ENCODE measurements around the gene EPAS1. TPM values are rescaled to one million over a fixed set of nuclear protein-coding genes. Genes with fewer than 3 reads are reported as not detected.
A peak's percentile ranks its signal among the peaks of the same experiment; 100 is the strongest.

Gene EPAS1
- total RNA-seq, 1 experiment from 2014 or later: 127 TPM

GRCh38 chr2:46328829-46329228 lies 31.6 kb downstream of the EPAS1 start:
- Histone ChIP-seq H3K4me1 (replicated peaks; ENCODE audit: insufficient read depth) (peaks cover 64% of the 10 kb centered on the region), H3K4me2 (no peak overlapping the region; the same call in 1 of the 2 replicates), H4K20me1 (ENCODE audit: insufficient read depth) (peaks cover 21% of the 10 kb centered on the region), H3K79me2 (ENCODE audit: low read depth) (peaks cover 95% of the 10 kb centered on the region), H3K27me3 (ENCODE audit: insufficient read depth, low read depth) (no peaks in the 10 kb centered on the region), H3K9me2 (ENCODE audit: insufficient read depth) (no peaks in the 10 kb centered on the region), H3K9me3 (ENCODE audit: insufficient read depth, low read depth) (no peaks in the 10 kb centered on the region), H3F3A (ENCODE audit: insufficient read depth, low read depth) (peaks cover 55% of the 10 kb centered on the region), H2AFZ (no peak overlapping the region), H3K4me3 (no peak overlapping the region), H3K36me3 (ENCODE audit: low read depth) (peaks cover 8% of the 10 kb centered on the region; the same call in 1 of the 2 replicates), H3K27ac (peak overlapping the region; percentile 36)
- no peak for DNase-seq
- CTCF ChIA-PET: no interaction called here
- POLR2A ChIA-PET (ENCODE audit: unreplicated experiment): no interaction called here
- intact Hi-C loops (cut with micrococcal nuclease; ENCODE audit: unreplicated experiment): no loop called here
- TF ChIP-seq, protein P1, sequence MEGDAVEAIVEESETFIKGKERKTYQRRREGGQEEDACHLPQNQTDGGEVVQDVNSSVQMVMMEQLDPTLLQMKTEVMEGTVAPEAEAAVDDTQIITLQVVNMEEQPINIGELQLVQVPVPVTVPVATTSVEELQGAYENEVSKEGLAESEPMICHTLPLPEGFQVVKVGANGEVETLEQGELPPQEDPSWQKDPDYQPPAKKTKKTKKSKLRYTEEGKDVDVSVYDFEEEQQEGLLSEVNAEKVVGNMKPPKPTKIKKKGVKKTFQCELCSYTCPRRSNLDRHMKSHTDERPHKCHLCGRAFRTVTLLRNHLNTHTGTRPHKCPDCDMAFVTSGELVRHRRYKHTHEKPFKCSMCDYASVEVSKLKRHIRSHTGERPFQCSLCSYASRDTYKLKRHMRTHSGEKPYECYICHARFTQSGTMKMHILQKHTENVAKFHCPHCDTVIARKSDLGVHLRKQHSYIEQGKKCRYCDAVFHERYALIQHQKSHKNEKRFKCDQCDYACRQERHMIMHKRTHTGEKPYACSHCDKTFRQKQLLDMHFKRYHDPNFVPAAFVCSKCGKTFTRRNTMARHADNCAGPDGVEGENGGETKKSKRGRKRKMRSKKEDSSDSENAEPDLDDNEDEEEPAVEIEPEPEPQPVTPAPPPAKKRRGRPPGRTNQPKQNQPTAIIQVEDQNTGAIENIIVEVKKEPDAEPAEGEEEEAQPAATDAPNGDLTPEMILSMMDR (conservative IDR thresholded peaks at IDR 0.05): no peak
- no peak for TF ChIP-seq EZH2 (IDR thresholded peaks at IDR 0.05; ENCODE audit: low read depth)
- BruUV-seq (replicated peaks): no TSS peak

DNA sequence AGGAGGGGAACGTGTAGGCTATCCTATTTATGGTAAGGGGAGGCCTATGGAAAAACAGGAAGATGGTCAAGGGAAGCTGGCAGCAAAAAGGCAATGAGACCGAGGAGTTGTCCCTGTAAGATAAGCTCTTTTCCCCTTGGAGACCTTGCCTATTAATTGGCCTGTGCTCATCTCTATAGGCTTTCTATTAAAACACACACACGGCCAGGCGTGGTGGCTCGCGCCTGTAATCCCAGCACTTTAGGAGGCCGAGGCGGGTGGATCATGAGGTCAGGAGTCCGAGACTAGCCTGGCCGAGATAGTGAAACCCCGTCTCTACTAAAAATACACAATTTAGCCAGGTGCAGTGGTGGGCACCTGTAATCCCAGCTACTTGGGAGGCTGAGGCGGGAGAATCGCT lies 32.1 kb downstream of the EPAS1 start:
- Histone ChIP-seq H3K36me3 (ENCODE audit: low read depth) (peaks cover 8% of the 10 kb centered on the region; the same call in 1 of the 2 replicates), H3K9me3 (ENCODE audit: insufficient read depth, low read depth) (no peaks in the 10 kb centered on the region), H3K4me1 (replicated peaks; ENCODE audit: insufficient read depth) (peaks cover 68% of the 10 kb centered on the region), H3K27ac (0 out of 2 replicates have a peak overlapping the region, but pooled peaks have one; percentile 36), H3K27me3 (ENCODE audit: insufficient read depth, low read depth) (no peaks in the 10 kb centered on the region), H3F3A (ENCODE audit: insufficient read depth, low read depth) (peaks cover 60% of the 10 kb centered on the region), H4K20me1 (ENCODE audit: insufficient read depth) (peaks cover 26% of the 10 kb centered on the region), H2AFZ (no peak overlapping the region), H3K4me3 (no peak overlapping the region), H3K79me2 (ENCODE audit: low read depth) (peaks cover 95% of the 10 kb centered on the region), H3K9me2 (ENCODE audit: insufficient read depth) (no peaks in the 10 kb centered on the region), H3K4me2 (0 out of 2 replicates have a peak overlapping the region, but pooled peaks have one; percentile 43)
- ChIA-PET CTCF (interaction anchor here (1.0 kb wide), 1 partner anchor 377 kb away, joined by 3 read pairs; no protein-coding TSS in a partner anchor), POLR2A (ENCODE audit: unreplicated experiment) (no interaction called here)
- DNase-seq: no peak
- no TSS peak for BruUV-seq (replicated peaks)
- TF ChIP-seq, protein P1 (conservative IDR thresholded peaks at IDR 0.05): no peak
- no peak for TF ChIP-seq EZH2 (IDR thresholded peaks at IDR 0.05; ENCODE audit: low read depth)
- intact Hi-C loops (cut with micrococcal nuclease; ENCODE audit: unreplicated experiment): no loop called here

- Histone ChIP-seq H3K4me2 (peak overlapping the region; percentile 43), H3F3A (ENCODE audit: insufficient read depth, low read depth) (peaks cover 59% of the 10 kb centered on the region), H3K79me2 (ENCODE audit: low read depth) (peaks cover 95% of the 10 kb centered on the region), H3K36me3 (ENCODE audit: low read depth) (peaks cover 8% of the 10 kb centered on the region; the same call in 1 of the 2 replicates), H3K27me3 (ENCODE audit: insufficient read depth, low read depth) (no peaks in the 10 kb centered on the region), H3K27ac (peak overlapping the region; percentile 36), H3K4me3 (no peak overlapping the region), H3K4me1 (replicated peaks; ENCODE audit: insufficient read depth) (peaks cover 68% of the 10 kb centered on the region), H2AFZ (no peak overlapping the region), H4K20me1 (ENCODE audit: insufficient read depth) (peaks cover 34% of the 10 kb centered on the region), H3K9me3 (ENCODE audit: insufficient read depth, low read depth) (no peaks in the 10 kb centered on the region), H3K9me2 (ENCODE audit: insufficient read depth) (no peaks in the 10 kb centered on the region)
- no TSS peak for BruUV-seq (replicated peaks)
- ChIA-PET POLR2A (ENCODE audit: unreplicated experiment) (interaction anchor here (0.5 to 0.7 kb wide), 3 partner anchors 11 to 79 kb away, joined by 3 to 9 read pairs (median 4); no protein-coding TSS in a partner anchor), CTCF (interaction anchor here (1.0 kb wide), 1 partner anchor 378 kb away, joined by 3 read pairs; no protein-coding TSS in a partner anchor)
- DNase-seq: peak in 1 of 2 experiments; percentile 94
- TF ChIP-seq EZH2 (IDR thresholded peaks at IDR 0.05; ENCODE audit: low read depth): no peak
- TF ChIP-seq, protein P1 (conservative IDR thresholded peaks at IDR 0.05): no peak
- intact Hi-C loops (cut with micrococcal nuclease; ENCODE audit: unreplicated experiment): no loop called here
Observed at GRCh38 chr2:46329803-46330775, 32.9 kb downstream of the EPAS1 start.

All from PC-9 (cell line).